Measurements from ENCODE around the gene BMPR2.

Gene BMPR2

GRCh38 chr2:202454536-202454935 lies 78.4 kb downstream of the BMPR2 start:
- no peak for DNase-seq (ENCODE audit: insufficient read length, low spot score)
- no peak for FAIRE-seq
- TF ChIP-seq, protein P1, sequence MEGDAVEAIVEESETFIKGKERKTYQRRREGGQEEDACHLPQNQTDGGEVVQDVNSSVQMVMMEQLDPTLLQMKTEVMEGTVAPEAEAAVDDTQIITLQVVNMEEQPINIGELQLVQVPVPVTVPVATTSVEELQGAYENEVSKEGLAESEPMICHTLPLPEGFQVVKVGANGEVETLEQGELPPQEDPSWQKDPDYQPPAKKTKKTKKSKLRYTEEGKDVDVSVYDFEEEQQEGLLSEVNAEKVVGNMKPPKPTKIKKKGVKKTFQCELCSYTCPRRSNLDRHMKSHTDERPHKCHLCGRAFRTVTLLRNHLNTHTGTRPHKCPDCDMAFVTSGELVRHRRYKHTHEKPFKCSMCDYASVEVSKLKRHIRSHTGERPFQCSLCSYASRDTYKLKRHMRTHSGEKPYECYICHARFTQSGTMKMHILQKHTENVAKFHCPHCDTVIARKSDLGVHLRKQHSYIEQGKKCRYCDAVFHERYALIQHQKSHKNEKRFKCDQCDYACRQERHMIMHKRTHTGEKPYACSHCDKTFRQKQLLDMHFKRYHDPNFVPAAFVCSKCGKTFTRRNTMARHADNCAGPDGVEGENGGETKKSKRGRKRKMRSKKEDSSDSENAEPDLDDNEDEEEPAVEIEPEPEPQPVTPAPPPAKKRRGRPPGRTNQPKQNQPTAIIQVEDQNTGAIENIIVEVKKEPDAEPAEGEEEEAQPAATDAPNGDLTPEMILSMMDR (IDR thresholded peaks at IDR 0.05; ENCODE audit: insufficient read depth, missing control alignments) = no peak

- TF ChIP-seq, protein P1 (IDR thresholded peaks at IDR 0.05; ENCODE audit: insufficient read depth, missing control alignments) = no peak
- FAIRE-seq (no peak), DNase-seq (ENCODE audit: insufficient read length, low spot score) (no peak)
Observed at GRCh38 chr2:202455114-202455513, 79.0 kb downstream of the BMPR2 start.

DNA sequence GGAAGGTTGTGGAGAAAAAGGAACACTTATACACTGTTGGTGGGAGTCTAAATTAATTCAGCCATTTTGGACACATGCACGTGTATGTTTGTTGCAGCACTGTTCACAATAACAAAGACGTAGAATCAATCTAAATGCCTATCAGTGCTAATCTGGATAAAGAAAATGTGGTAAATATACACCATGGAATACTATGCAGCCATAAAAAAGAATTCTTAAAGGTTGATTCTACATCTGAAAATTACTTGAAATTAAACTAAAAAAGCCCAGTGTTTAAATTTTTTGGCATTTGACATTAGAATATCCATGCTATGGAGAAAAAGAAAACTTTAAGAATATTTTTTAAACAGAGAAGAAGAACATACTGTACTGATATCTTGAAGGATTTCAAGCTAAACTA lies 84.0 kb downstream of the BMPR2 start:
- FAIRE-seq = no peak
- TF ChIP-seq, protein P1 (IDR thresholded peaks at IDR 0.05; ENCODE audit: insufficient read depth, missing control alignments) = no peak
- DNase-seq (ENCODE audit: insufficient read length, low spot score) = no peak

GRCh38 chr2:202479090-202479489 lies 103.0 kb downstream of the BMPR2 start:
- TF ChIP-seq, protein P1 (IDR thresholded peaks at IDR 0.05; ENCODE audit: insufficient read depth, missing control alignments) = no peak
- FAIRE-seq = no peak

GRCh38 chr2:202479610-202480009 lies 103.5 kb downstream of the BMPR2 start:
- FAIRE-seq (no peak), DNase-seq (ENCODE audit: insufficient read length, low spot score) (no peak)
- TF ChIP-seq, protein P1 (IDR thresholded peaks at IDR 0.05; ENCODE audit: insufficient read depth, missing control alignments) = no peak

More at GRCh38 chr2:202479090-202479489, 103.0 kb downstream of the BMPR2 start:
- no peak for DNase-seq (ENCODE audit: insufficient read length, low spot score)

DNA sequence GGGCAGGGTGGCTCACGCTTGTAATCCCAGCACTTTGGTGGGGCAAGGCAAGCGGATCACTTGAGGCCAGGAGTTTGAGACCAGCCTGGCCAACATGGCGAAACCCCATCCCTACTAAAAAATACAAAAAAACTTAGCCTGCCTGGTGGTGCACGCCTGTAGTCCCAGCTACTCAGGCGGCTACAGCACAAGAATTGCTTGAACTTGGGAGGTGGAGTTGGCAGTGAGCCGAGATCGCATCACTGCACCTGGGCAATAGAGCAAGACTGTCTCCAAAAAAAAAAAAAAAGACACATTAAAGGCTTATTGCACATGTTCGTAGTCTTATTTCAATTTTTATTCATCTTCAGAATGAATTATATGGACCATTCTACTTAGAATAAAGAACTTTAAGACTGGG lies 110.2 kb downstream of the BMPR2 start:
- DNase-seq (ENCODE audit: insufficient read length, low spot score) = no peak
- TF ChIP-seq, protein P1 (IDR thresholded peaks at IDR 0.05; ENCODE audit: insufficient read depth, missing control alignments) = no peak
- FAIRE-seq = no peak

GRCh38 chr2:202488671-202489070 lies 112.5 kb downstream of the BMPR2 start:
- FAIRE-seq (no peak), DNase-seq (ENCODE audit: insufficient read length, low spot score) (no peak)
- TF ChIP-seq, protein P1 (IDR thresholded peaks at IDR 0.05; ENCODE audit: insufficient read depth, missing control alignments) = no peak

Data from D721Med (cell line).